WERI-Rb-1 (cell line): Measurements from ENCODE around the gene GPR55.

ENCODE experiments used
- DNase-seq: peaks from one replicate; pipeline ENCODE4 v3.0.0-alpha.2; 2020
- H3K27ac ChIP-seq: fragments of 250-450 bp; sonication (Bioruptor Pico); 2 replicates; pipeline ENCODE4 v1.5.1; 2020; ENCODE audit warnings: mild to moderate bottlenecking, moderate library complexity
- H3K27me3 ChIP-seq: fragments of 250-450 bp; sonication (Bioruptor Pico); 2 replicates; pipeline ENCODE4 v1.5.1; 2021; ENCODE audit warnings: mild to moderate bottlenecking, low read depth, moderate library complexity; ENCODE audit not compliant: insufficient read depth, severe bottlenecking
- H3K36me3 ChIP-seq: fragments of 250-450 bp; sonication (Bioruptor Pico); 2 replicates; pipeline ENCODE4 v1.5.1; 2020; ENCODE audit warnings: mild to moderate bottlenecking, moderate library complexity
- H3K4me3 ChIP-seq: 2 replicates; pipeline ENCODE4 v1.5.1; 2011; ENCODE audit warnings: low read depth, mild to moderate bottlenecking, control low read depth, low read length
- H3K9me3 ChIP-seq: fragments of 250-450 bp; sonication (Bioruptor Pico); 2 replicates; pipeline ENCODE4 v1.5.1; 2021; ENCODE audit warnings: mild to moderate bottlenecking, moderate library complexity; ENCODE audit not compliant: severe bottlenecking
- TF ChIP-seq, protein P1 (sequence below): IDR thresholded peaks from 2 replicates; pipeline ENCODE4 v1.5.1; 2011; ENCODE audit warnings: low read depth, mild to moderate bottlenecking, control low read depth, inconsistent platforms, low read length

Gene GPR55

DNA sequence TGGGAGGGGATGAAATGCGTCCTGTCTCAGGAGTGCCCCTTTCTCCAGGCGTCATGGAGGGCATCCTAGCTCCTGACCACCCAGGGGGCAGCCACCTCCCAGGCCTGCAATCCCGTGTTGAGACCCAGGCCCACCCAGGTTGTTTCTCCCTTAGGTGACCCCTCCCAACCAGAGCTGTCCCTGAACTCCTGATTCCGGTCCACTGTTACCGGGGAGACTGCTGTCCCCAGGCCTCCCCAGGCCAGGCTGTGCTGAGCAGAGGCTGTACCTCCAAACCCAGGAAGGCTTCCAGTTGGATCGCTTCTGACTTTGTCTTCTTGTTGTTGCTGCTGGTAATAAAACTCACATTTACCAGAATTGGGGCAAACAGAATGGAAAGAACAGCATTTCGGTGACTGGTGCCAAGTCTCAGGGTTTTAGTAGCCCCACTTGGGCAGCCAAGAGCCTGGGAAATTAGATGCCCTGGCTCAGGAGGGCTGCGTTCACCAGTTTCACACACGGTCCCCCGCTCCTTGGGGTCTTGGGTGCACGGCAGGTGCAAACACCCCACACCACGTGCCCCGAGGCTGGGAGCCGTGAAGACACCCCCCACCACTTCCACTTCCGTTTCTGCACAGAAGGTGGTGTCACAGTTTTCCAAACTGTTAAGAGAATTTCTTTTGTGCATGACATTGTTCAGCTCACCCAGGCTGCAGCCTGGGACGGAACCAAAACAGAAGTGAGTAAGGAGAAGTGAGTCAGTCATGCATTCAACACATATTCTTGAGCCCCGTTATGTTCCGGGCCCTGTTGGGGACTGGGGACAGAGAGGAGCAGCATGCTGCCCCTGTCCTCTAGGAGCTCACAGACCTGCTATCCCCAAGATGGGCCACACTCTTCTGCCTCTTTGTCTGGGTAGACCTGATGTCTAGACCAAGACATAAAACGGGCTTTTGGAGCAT is 30.9 kb downstream of the GPR55 start:
- Histone ChIP-seq H3K36me3 (no peaks in the 10 kb centered on the region), H3K4me3 (no peak overlapping the region), H3K27me3 (no peaks in the 10 kb centered on the region), H3K9me3 (peaks cover under 1% of the 10 kb centered on the region), H3K27ac (no peak overlapping the region)
- DNase-seq: no peak
- TF ChIP-seq, protein P1, sequence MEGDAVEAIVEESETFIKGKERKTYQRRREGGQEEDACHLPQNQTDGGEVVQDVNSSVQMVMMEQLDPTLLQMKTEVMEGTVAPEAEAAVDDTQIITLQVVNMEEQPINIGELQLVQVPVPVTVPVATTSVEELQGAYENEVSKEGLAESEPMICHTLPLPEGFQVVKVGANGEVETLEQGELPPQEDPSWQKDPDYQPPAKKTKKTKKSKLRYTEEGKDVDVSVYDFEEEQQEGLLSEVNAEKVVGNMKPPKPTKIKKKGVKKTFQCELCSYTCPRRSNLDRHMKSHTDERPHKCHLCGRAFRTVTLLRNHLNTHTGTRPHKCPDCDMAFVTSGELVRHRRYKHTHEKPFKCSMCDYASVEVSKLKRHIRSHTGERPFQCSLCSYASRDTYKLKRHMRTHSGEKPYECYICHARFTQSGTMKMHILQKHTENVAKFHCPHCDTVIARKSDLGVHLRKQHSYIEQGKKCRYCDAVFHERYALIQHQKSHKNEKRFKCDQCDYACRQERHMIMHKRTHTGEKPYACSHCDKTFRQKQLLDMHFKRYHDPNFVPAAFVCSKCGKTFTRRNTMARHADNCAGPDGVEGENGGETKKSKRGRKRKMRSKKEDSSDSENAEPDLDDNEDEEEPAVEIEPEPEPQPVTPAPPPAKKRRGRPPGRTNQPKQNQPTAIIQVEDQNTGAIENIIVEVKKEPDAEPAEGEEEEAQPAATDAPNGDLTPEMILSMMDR: no peak

DNA sequence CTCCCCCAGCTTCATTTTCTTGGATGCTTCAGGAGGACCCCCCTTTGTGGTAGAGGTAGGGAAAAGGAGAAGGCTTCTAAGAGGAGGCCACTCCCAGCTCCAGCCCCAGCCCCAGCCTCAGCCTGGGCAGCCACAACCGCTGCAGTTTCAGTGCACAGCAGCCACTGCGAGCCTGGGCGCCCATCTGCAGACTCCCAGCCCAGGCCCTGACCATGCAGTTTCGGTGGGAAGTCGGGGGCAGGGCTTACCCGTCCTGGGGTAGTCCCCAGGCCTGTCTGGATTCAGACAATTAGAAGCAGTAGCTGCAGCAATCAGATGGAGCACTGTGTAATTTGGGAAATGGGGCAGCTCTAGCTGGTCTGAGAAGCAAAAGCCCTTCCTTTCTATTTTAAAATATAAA is 31.7 kb downstream of the GPR55 start:
- Histone ChIP-seq H3K27ac (no peak overlapping the region), H3K27me3 (no peaks in the 10 kb centered on the region)
- no peak for DNase-seq

DNA sequence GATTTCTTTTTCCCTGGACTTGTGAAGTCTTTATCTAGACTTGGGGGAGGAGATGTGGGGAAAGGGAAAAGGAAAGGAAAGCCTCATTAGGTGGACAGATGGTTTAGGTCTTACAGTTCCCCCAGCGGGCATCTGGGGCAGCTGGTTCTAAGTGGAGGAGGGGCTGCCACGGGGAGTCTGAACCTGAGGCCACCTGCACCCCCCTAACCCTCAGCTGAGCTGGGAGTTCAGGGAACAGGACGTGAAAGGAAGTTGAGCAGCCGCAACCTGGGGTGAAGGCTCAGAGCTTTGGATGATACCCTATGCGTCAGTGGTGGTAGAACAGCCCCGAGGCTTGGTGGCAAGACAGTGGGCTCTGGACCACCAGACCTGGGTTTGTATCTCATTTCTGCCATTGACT is 33.5 kb downstream of the GPR55 start:
- Histone ChIP-seq H3K36me3 (no peaks in the 10 kb centered on the region), H3K27me3 (no peaks in the 10 kb centered on the region), H3K4me3 (no peak overlapping the region), H3K27ac (peak overlapping the region; percentile 60), H3K9me3 (peaks cover 2% of the 10 kb centered on the region)
- TF ChIP-seq, protein P1: no peak
- DNase-seq: peak; percentile 79

More for the DNA sequence above, 31.7 kb downstream of the GPR55 start:
- Histone ChIP-seq H3K4me3 (no peak overlapping the region), H3K9me3 (peaks cover 2% of the 10 kb centered on the region), H3K36me3 (no peaks in the 10 kb centered on the region)
- TF ChIP-seq, protein P1: no peak

DNA sequence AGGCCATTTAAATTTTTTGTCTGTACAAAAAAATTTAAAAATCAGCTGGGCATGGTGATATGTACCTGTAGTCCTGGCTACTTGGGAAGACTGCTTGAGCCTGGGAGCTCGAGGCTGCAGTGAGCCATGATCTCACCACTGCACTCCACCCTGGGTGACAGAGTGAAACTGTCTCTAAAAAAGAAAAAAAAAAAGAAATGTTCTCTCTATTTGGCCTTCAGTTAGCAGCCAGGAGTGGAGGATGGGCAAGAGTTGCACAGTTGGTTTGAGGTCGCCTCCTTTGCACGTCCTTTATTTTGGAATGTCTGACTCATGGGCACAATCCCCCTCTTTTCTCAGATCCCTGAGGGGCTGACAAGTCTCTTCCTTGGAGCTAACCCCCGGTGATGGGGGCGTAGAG is 34.0 kb downstream of the GPR55 start:
- Histone ChIP-seq H3K27me3 (no peaks in the 10 kb centered on the region), H3K9me3 (peaks cover 2% of the 10 kb centered on the region), H3K4me3 (no peak overlapping the region), H3K36me3 (no peaks in the 10 kb centered on the region), H3K27ac (peak overlapping the region; percentile 60)
- TF ChIP-seq, protein P1: no peak
- no peak for DNase-seq

DNA sequence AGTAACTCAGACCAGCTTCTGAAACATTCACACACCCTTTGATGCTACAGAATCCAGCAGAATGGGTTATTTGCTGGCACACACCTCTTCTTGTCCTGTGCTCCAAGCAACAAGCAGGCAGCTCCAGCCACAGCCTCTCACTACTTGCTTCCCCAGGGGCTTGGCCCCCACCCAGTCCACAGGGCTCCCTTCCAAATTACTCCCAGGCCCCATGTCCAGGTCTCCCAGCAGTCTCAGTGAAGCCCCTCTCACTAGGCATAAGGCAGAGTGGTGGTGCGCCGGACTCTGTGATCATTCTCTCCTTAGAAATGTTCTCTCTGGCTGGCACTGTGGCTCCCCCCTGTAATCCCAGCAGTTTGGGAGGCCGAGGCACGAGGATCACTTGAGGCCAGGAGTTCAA is 34.4 kb downstream of the GPR55 start:
- DNase-seq: no peak
- Histone ChIP-seq H3K9me3 (peaks cover 2% of the 10 kb centered on the region), H3K27me3 (no peaks in the 10 kb centered on the region), H3K27ac (no peak overlapping the region; the same call in 1 of the 2 replicates), H3K4me3 (no peak overlapping the region), H3K36me3 (no peaks in the 10 kb centered on the region)
- TF ChIP-seq, protein P1: no peak
